Endothelial cell of umbilical vein (primary cell): ENCODE data around the gene RGS19.

ENCODE experiments used
- CTCF ChIP-seq, 2 donors: IDR thresholded peaks; 1 replicate in 1 of 2; 2 replicates in 1 of 2; pipeline ENCODE4 v1.5.1; 2011; ENCODE audit warnings: low read length in 2 of 2, mild to moderate bottlenecking in 2 of 2, moderate library complexity in 2 of 2, control low read depth in 1 of 2, inconsistent platforms in 1 of 2, low read depth in 1 of 2; ENCODE audit not compliant: insufficient read depth in 1 of 2; ENCODE audit errors: extremely low read depth in 1 of 2
- EZH2 ChIP-seq: IDR thresholded peaks from 2 replicates; pipeline ENCODE4 v1.6.1; 2012; ENCODE audit warnings: borderline replicate concordance, low read depth, mild to moderate bottlenecking, moderate library complexity, low read length, inconsistent platforms; ENCODE audit not compliant: severe bottlenecking
- FOS ChIP-seq: IDR thresholded peaks from 2 replicates; pipeline ENCODE4 v1.6.1; 2011; ENCODE audit warnings: mild to moderate bottlenecking, low read length, moderate library complexity, borderline replicate concordance; ENCODE audit not compliant: insufficient read depth
- GATA2 ChIP-seq: IDR thresholded peaks from 2 replicates; pipeline ENCODE4 v1.7.0; 2011; ENCODE audit warnings: low read depth, mild to moderate bottlenecking, moderate library complexity, mixed read lengths, low read length; ENCODE audit not compliant: insufficient read length, insufficient read depth
- JUN ChIP-seq: IDR thresholded peaks from 2 replicates; pipeline ENCODE4 v1.6.1; 2011; ENCODE audit warnings: borderline replicate concordance, low read depth; ENCODE audit not compliant: insufficient read length, insufficient read depth
- MYC ChIP-seq: IDR thresholded peaks from one replicate; pipeline ENCODE4 v1.6.1; 2011; ENCODE audit warnings: mild to moderate bottlenecking, low read depth, low read length
- POLR2A ChIP-seq: IDR thresholded peaks from 2 replicates; pipeline ENCODE4 v1.6.1; 2012; ENCODE audit warnings: low read depth, mild to moderate bottlenecking, control low read depth, low read length
- TF ChIP-seq, protein P1 (sequence below): IDR thresholded peaks from 2 replicates; pipeline ENCODE4 v1.6.1; 2011; ENCODE audit not compliant: insufficient read depth, insufficient read length

DNA sequence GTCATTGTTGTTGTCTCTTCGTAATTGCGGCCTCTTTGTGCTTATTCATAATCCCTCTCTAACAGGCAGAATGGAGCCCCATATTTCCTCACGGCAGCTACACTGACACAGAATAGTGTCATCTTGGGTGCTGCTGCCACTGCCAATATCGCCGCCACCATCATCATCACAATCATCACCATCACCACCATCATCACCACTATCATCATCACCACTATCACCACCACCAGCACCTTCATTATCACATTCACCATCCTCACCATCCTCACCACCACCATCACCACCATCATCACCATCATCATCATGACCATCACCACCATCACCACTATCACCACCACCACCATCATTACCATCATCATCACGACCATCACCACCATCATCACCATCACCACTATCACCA is 17.2 kb upstream of the RGS19 start:
- TF ChIP-seq, protein P1, sequence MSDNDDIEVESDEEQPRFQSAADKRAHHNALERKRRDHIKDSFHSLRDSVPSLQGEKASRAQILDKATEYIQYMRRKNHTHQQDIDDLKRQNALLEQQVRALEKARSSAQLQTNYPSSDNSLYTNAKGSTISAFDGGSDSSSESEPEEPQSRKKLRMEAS = no peak
- TF ChIP-seq CTCF (IDR thresholded peaks at IDR 0.05; ENCODE audit: extremely low read depth in 1 of 2, insufficient read depth in 1 of 2, low read depth in 1 of 2, low read length in 2 of 2) (no peak), POLR2A (no peak), EZH2 (no peak), GATA2 (no peak), FOS (no peak), MYC (no peak), JUN (no peak)
